KOPT-K1 (cell line): ENCODE results near the gene HOGA1.
A peak's percentile ranks its signal among the peaks of the same experiment; 100 is the strongest.

Experiments used
- H3K27ac ChIP-seq: fragments of 200-600 bp; sonication (generic); 2 replicates; pipeline ENCODE4 v1.5.1; 2016; ENCODE audit warnings: antibody characterized with exemption, mild to moderate bottlenecking, low read depth, low read length; ENCODE audit not compliant: poor library complexity, severe bottlenecking
- H3K36me3 ChIP-seq: fragments of 200-600 bp; sonication (generic); 2 replicates; pipeline ENCODE4 v1.5.1; 2017; ENCODE audit warnings: antibody characterized with exemption, mild to moderate bottlenecking, low read length, moderate library complexity; ENCODE audit not compliant: insufficient read depth
- H3K9me3 ChIP-seq: fragments of 200-600 bp; sonication (generic); 2 replicates; pipeline ENCODE4 v1.5.1; 2017; ENCODE audit warnings: antibody characterized with exemption, low read length, mild to moderate bottlenecking; ENCODE audit not compliant: insufficient read depth, poor library complexity, severe bottlenecking

HOGA1 gene

DNA sequence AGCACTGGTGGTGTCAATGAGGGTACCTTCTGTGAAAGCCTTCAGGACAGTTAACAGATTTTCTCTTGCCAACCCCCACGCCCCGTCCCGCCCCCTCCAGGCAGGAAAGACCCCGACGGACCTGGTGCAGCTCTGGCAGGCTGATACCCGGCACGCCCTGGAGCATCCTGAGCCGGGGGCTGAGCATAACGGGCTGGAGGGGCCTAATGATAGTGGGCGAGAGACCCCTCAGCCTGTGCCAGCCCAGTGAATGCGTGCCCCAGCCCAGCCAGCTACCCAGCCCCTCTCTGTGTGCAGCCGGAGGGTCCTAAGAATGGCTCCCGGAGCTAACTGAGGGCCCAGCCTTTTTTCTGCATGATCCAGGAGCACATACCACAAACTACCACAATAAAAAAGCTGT, 713 bp upstream of the HOGA1 start:
- no peaks in the 10 kb centered on the region for H3K9me3 ChIP-seq
- H3K27ac ChIP-seq, result no peak overlapping the region
- no peaks in the 10 kb centered on the region for H3K36me3 ChIP-seq

DNA sequence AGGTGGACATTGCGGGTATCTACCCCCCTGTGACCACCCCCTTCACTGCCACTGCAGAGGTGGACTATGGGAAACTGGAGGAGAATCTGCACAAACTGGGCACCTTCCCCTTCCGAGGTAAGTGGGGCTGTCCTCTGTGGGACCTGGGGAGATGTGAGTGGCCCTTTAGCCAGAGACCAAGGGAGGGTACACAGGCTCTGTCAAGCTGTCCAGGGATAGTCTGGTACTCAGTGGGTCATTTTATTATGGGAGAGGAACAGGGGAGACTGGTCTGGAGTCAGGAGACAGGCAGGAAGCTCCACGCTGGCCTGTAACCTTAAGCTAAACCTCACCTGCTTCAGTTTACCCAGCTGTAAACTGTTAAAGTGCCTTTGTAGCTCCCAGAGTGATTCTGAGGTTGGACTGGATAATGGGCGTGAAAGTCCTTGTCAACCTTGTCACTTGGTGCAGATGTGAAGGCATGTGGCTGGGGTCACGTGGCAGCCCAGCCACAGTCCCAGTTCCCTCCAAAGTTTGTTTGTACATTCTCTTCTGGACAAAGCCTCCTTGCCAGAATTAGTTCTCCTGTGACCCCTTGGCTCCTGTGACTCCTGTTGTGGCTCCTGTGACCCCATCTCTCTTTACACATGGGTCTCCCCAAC, 729 bp downstream of the HOGA1 start:
- Histone ChIP-seq H3K36me3 (no peaks in the 10 kb centered on the region), H3K27ac (no peak overlapping the region), H3K9me3 (no peaks in the 10 kb centered on the region)

DNA sequence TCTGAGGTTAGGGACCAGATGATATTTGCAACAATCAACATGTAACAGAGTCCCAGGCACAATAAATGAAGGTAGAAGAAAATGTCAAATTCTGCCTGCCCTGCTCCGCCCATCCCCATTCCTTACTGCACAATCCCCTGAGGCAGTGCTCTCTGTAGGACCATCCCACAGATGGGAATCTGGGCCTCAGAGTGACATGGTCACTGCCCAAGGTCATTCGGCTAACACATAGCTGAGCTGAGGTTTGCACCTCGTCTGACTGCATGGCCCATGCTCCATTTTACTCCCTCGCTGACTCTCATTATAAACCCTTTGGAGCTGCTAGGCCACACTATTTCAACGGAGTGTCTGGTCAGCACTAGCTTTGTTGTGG, 1.2 kb downstream of the HOGA1 start:
- H3K36me3 ChIP-seq, result no peaks in the 10 kb centered on the region
- H3K27ac ChIP-seq, result no peak overlapping the region
- no peaks in the 10 kb centered on the region for H3K9me3 ChIP-seq

DNA sequence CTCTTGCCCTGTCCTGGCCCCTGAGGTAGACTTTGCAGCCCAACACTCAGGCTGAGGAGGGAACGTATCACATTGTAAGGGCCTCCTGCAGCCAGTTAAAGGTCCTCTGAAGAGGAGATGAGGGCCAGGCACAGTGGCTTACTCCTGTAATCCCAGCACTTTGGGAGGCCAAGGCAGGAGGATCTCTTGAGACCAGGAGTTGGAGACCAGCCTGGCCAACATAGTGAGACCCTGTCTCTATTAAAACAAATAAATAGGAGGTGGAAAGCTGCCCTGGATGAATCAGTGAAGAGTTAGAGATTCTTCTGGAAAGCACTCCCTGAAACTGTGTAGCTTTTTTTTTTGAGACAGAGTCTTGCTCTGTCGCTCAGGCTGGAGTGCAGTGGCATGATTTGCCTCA, 3.0 kb downstream of the HOGA1 start:
- H3K27ac ChIP-seq, result no peak overlapping the region
- H3K9me3 ChIP-seq, result no peaks in the 10 kb centered on the region
- H3K36me3 ChIP-seq, result no peaks in the 10 kb centered on the region

DNA sequence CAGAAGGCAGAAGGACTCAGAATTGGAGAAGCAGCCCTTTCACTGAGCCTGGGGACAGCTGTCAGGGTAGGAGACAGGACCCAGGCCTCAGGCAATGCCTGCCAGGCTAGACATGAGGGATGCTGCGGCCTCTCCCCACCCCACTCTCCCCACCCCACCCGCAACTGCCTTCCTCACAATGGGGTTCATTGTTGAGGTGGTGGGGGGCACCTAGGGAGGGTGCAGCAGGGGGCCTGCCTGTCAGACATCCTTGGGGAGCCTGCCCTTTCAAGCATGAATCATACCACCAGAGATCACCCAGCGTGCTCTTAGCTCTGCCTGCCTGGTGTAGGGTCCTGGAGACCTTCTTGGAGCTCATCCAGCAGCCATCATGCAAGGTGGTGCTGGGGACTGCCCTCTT, 5.3 kb downstream of the HOGA1 start, which contains the start of gene C10orf62:
Gene C10orf62 (plus strand): TSS at position 243 of the 400 bp plus-strand sequence. CDS start 177 bp downstream, outside the sequence.
- Histone ChIP-seq H3K27ac (peak within 1 kb of the TSS; percentile 34), H3K36me3 (no peaks in the 10 kb centered on the region), H3K9me3 (no peaks in the 10 kb centered on the region)

DNA sequence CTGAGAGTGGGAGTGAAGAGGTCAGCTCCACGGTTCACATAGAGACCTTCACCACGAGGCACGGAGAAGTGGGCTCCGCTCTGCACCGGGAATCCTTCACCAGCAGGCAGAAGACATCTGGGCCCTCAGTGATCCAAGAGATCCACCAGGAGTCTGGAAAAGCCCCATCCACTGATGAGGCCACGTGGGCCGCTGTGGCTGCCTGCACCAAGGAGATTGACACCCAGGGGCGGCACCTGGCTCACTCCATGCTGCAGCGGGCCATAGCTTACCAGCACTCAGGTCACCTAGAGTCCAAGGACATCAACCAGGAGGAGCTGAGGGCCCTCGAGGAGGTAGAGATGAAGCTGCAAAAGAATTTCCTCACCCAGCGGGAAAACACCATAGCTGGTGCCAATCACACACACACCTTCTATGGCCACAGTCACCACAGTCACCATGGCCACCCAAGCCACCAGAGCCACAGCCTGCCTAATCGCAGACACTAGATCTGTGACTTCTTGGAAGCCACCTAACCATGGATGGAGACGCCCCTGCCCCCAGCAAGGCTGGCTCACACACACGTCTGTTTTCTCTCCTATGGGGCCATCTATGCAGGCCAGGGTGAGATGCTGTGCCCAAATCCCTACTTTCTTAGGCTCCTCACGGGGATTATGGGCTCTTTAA, 6.0 kb downstream of the HOGA1 start:
- H3K27ac ChIP-seq, result peak overlapping the region; percentile 34
- no peaks in the 10 kb centered on the region for H3K9me3 ChIP-seq
- H3K36me3 ChIP-seq, result no peaks in the 10 kb centered on the region

DNA sequence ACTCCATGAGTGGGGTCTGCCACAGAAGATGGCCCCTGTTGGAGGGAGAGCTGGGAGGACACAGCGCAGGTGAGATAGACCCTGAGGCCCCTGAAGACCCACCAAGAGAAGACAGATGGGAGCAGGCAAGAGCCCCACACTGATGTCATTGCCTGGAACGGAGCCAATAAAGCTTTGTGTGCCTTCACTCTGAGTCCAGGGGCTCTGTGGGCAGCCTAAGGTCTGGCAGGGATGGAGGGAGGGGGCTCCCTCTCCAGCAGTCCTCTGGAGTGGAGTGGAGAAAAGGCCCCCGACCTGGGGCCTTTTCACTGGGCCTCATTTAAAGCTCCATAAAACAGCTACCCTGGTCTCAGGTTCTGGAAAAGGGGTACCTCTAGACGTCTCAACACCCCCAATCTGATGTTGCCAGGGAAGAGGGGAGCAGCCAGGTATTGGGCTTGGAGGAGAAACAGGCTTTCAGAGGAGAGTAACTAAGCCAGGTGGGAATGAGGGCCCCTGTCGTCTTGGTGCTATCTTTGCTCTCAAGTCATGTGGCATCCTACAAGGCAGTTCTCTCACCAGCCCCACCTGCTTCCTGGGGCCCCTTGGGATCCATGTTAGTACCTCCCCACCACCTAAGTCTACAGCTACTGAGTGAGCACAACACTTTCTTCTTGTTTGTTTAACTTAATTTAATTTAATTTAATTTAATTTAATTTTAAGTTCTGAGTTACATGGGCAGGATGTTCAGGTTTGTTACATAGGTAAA, 6.7 kb downstream of the HOGA1 start:
- Histone ChIP-seq H3K9me3 (no peaks in the 10 kb centered on the region), H3K36me3 (no peaks in the 10 kb centered on the region), H3K27ac (peak overlapping the region; percentile 34)

DNA sequence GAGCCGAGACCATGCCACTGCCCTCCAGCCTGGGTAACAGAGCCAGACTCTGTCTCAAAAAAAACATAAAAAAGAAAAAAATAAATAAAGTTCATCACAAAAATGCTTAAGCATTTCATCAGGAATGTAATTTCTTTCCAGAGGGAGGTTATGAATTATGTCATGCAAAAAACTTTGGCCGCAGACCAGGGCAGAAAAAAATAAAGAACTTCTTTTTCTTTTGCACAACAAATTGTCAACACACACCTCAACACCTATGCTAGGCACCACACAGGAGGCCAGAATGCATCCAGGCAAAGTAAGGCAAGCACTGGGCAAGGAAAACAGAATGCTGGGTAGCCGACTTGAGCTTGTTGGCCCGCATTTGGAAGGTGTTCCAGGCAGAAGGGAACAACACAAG, 9.2 kb downstream of the HOGA1 start:
- H3K9me3 ChIP-seq, result no peaks in the 10 kb centered on the region
- H3K36me3 ChIP-seq, result no peaks in the 10 kb centered on the region
- H3K27ac ChIP-seq, result no peak overlapping the region

DNA sequence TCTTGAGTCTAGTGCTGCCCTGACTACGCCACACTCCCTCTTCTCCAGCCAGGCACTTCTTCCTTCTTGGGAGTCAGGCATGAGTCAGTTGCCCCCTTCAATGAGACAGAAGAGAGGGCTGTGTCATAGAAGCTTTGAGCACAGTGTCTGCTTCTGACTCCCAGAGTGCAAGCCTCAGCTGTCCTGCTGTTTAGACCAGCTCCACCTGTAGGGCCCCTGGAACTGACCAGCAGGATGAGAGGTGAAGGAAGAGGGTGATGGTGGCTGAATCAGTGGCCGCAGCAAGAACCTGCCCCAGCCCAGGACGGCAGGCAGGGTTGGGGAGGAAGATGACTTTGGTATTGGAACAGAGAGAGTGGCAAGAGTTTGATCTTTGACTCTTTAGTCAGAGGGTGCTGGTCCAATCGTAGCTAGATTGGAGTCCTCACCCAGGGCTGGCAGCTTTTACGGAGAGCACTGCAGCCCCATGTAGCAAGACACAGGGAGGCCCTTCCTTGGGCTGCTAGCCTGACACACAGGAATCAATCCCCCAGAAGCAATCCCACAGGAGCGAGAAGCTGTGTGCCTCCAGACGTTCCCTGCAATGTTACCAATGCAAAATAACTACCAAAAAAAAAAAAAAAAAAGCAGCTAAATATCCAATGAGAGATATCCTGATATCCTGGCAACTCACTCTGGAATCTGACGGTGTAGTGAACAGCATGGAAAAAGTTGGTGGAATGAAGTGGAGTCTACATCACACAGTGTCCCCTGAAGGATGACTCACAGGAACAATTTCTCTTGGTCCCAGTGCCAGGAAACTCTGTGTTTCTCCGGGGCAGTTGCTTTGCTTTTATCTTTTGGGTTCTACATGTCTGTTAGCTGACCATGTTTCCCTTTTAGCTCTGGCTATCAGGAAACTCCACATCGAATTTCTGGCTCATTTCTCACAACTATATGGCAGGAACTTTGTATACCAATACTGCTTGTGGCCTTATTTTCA, 12.2 kb downstream of the HOGA1 start:
- H3K27ac ChIP-seq, result no peak overlapping the region
- H3K9me3 ChIP-seq, result no peaks in the 10 kb centered on the region
- H3K36me3 ChIP-seq, result no peaks in the 10 kb centered on the region

DNA sequence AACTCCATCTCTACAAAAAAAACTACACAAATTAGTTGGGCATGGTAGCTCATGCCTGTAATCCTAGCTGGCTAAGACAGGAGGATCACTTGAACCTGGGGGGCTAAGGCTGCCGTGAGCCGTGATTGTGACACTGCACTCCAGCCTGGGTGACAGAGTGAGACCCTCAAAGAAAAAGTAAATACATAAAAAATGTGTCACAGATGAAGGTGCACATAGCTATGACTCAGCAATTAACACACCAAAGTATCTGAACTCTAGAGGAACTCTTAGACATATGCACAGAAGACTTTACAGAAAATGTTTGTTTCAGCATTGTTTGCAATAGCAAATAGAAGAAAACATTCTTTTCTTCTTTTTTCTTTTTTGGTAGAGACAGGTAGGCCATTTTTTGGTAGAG, 13.6 kb downstream of the HOGA1 start:
- Histone ChIP-seq H3K9me3 (no peaks in the 10 kb centered on the region), H3K36me3 (no peaks in the 10 kb centered on the region), H3K27ac (no peak overlapping the region)

DNA sequence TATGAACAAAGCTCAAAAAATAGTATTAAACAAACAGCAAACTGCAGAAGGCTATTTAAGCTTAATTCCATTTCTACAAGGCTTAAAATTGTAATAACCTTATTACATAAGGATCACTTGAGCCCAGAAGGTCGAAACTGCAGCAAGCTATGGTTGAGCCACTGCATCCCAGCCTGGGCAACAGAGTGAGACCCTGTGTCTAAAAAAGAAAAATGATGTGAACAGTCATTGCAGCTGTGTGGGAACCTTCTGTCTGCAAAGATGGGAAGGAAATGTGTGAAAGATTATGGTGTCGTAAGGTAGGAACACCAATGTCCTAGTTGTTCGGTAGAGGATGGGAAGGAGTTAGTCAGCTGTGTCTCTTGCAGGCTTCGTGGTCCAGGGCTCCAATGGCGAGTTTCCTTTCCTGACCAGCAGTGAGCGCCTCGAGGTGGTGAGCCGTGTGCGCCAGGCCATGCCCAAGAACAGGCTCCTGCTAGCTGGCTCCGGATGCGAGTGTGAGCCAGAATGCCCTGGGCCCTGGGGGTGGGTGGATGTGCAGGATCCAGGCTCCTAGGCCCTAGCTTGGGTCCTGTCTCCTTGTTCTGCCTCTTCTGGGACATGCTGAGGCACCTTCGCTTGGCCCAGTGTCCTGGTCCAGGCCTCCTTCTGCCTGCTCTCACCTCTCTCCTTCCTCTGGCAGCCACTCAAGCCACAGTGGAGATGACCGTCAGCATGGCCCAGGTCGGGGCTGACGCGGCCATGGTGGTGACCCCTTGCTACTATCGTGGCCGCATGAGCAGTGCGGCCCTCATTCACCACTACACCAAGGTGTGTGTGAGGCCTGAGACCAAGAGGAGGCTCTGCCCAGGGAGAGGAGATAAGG, 14.4 kb downstream of the HOGA1 start:
- Histone ChIP-seq H3K27ac (no peak overlapping the region), H3K36me3 (no peaks in the 10 kb centered on the region), H3K9me3 (no peaks in the 10 kb centered on the region)

DNA sequence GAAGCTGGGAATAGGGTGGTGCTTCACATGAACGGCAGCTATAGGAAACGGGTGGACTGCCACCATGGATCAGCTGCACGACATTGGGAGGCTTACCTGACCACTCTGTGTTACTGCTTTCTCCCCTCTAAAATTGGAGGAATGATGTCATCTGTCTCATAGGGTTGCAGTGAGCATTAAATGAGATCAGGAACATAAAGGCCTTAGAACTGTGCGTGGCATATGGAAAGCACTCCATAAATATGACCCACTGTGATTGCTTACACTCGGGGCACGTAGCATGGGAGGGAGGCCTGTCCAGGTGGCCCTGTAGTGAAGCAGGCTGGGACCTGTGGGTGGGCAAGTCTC, 15.1 kb downstream of the HOGA1 start:
- no peaks in the 10 kb centered on the region for H3K9me3 ChIP-seq
- H3K36me3 ChIP-seq, result no peaks in the 10 kb centered on the region
- no peak overlapping the region for H3K27ac ChIP-seq

DNA sequence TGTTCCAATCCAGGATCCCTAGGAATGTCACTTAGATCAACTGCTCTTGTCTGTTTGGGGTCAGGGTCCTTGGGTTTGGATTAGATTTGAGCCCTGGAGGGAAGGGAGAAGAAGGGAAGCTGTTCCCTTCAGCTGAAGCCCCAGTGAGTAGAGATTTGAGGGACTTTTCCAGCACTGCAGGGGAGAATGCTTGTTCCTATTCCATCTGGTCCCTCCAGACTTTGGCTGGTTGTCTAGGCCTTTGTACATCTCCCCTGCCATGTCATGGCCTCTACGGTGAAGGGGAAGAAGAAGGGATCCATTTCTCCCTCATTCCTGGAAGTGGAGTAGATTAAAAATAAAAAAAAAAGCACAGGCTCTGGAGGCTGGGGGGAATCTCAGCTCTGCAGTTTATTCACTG, 16.4 kb downstream of the HOGA1 start:
- no peak overlapping the region for H3K27ac ChIP-seq
- no peaks in the 10 kb centered on the region for H3K9me3 ChIP-seq
- H3K36me3 ChIP-seq, result no peaks in the 10 kb centered on the region
